ENCODE data around the gene VENTX. TPM values are rescaled to one million over a fixed set of nuclear protein-coding genes. Genes with fewer than 3 reads are reported as not detected.

VENTX gene
- total RNA-seq, 1 donor from 2014 or later = not detected

GRCh38 chr10:133201948-133202725, 35.5 kb upstream of the VENTX start:
- H3K27me3 ChIP-seq (ENCODE audit: control insufficient read depth in 3 of 3, insufficient read depth in 3 of 3, low read length in 3 of 3) = peaks cover 0 to 20% (median 9%) of the 10 kb centered on the region in 3 donors

GRCh38 chr10:133202778-133203651, 34.6 kb upstream of the VENTX start:
- Histone ChIP-seq H3K27ac (ENCODE audit: low read depth, low read length) (no peak overlapping the region), H3K9ac (ENCODE audit: low read depth in 1 of 3, low read length in 3 of 3) (no peak overlapping the region), H3K36me3 (ENCODE audit: control insufficient read depth in 3 of 3, insufficient read depth in 3 of 3, low read length in 3 of 3) (no peaks in the 10 kb centered on the region), H3K27me3 (ENCODE audit: control insufficient read depth in 3 of 3, insufficient read depth in 3 of 3, low read length in 3 of 3) (peaks cover 0 to 23% (median 9%) of the 10 kb centered on the region in 3 donors), H3K9me3 (ENCODE audit: control insufficient read depth in 3 of 3, low read length in 3 of 3) (no peaks in the 10 kb centered on the region), H3K4me1 (ENCODE audit: control insufficient read depth in 3 of 3, insufficient read depth in 3 of 3, low read length in 3 of 3) (no peaks in the 10 kb centered on the region), H3K4me3 (ENCODE audit: low read length in 3 of 3) (no peak overlapping the region)

More at GRCh38 chr10:133201948-133202725, 35.5 kb upstream of the VENTX start:
- Histone ChIP-seq H3K9ac (ENCODE audit: low read depth in 1 of 3, low read length in 3 of 3) (no peak overlapping the region), H3K4me3 (ENCODE audit: low read length in 3 of 3) (no peak overlapping the region), H3K9me3 (ENCODE audit: control insufficient read depth in 3 of 3, low read length in 3 of 3) (no peaks in the 10 kb centered on the region), H3K4me1 (ENCODE audit: control insufficient read depth in 3 of 3, insufficient read depth in 3 of 3, low read length in 3 of 3) (no peaks in the 10 kb centered on the region), H3K36me3 (ENCODE audit: control insufficient read depth in 3 of 3, insufficient read depth in 3 of 3, low read length in 3 of 3) (no peaks in the 10 kb centered on the region), H3K27ac (ENCODE audit: low read depth, low read length) (no peak overlapping the region)

- H3K36me3 ChIP-seq (ENCODE audit: control insufficient read depth in 3 of 3, insufficient read depth in 3 of 3, low read length in 3 of 3) = no peaks in the 10 kb centered on the region
Measured at GRCh38 chr10:133203652-133204195, 33.9 kb upstream of the VENTX start.

GRCh38 chr10:133204226-133205015, 33.2 kb upstream of the VENTX start:
- peaks cover 5 to 27% (median 11%) of the 10 kb centered on the region in 3 donors for H3K27me3 ChIP-seq (ENCODE audit: control insufficient read depth in 3 of 3, insufficient read depth in 3 of 3, low read length in 3 of 3)
- H3K36me3 ChIP-seq (ENCODE audit: control insufficient read depth in 3 of 3, insufficient read depth in 3 of 3, low read length in 3 of 3) = no peaks in the 10 kb centered on the region
- H3K27ac ChIP-seq (ENCODE audit: low read depth, low read length) = no peak overlapping the region
- H3K4me1 ChIP-seq (ENCODE audit: control insufficient read depth in 3 of 3, insufficient read depth in 3 of 3, low read length in 3 of 3) = no peaks in the 10 kb centered on the region
- H3K9ac ChIP-seq (ENCODE audit: low read depth in 1 of 3, low read length in 3 of 3) = no peak overlapping the region
- H3K9me3 ChIP-seq (ENCODE audit: control insufficient read depth in 3 of 3, low read length in 3 of 3) = no peaks in the 10 kb centered on the region
- no peak overlapping the region for H3K4me3 ChIP-seq (ENCODE audit: low read length in 3 of 3)

More at GRCh38 chr10:133203652-133204195, 33.9 kb upstream of the VENTX start:
- no peak overlapping the region for H3K27ac ChIP-seq (ENCODE audit: low read depth, low read length)
- no peaks in the 10 kb centered on the region for H3K9me3 ChIP-seq (ENCODE audit: control insufficient read depth in 3 of 3, low read length in 3 of 3)
- H3K4me1 ChIP-seq (ENCODE audit: control insufficient read depth in 3 of 3, insufficient read depth in 3 of 3, low read length in 3 of 3) = no peaks in the 10 kb centered on the region
- H3K9ac ChIP-seq (ENCODE audit: low read depth in 1 of 3, low read length in 3 of 3) = no peak overlapping the region
- no peak overlapping the region for H3K4me3 ChIP-seq (ENCODE audit: low read length in 3 of 3)
- peaks cover 0 to 24% (median 9%) of the 10 kb centered on the region in 3 donors for H3K27me3 ChIP-seq (ENCODE audit: control insufficient read depth in 3 of 3, insufficient read depth in 3 of 3, low read length in 3 of 3)

- Histone ChIP-seq H3K4me1 (ENCODE audit: control insufficient read depth in 3 of 3, insufficient read depth in 3 of 3, low read length in 3 of 3) (no peaks in the 10 kb centered on the region), H3K36me3 (ENCODE audit: control insufficient read depth in 3 of 3, insufficient read depth in 3 of 3, low read length in 3 of 3) (no peaks in the 10 kb centered on the region), H3K27ac (ENCODE audit: low read depth, low read length) (no peak overlapping the region), H3K27me3 (ENCODE audit: control insufficient read depth in 3 of 3, insufficient read depth in 3 of 3, low read length in 3 of 3) (peaks cover 6 to 27% (median 11%) of the 10 kb centered on the region in 3 donors), H3K9ac (ENCODE audit: low read depth in 1 of 3, low read length in 3 of 3) (no peak overlapping the region), H3K9me3 (ENCODE audit: control insufficient read depth in 3 of 3, low read length in 3 of 3) (no peaks in the 10 kb centered on the region), H3K4me3 (ENCODE audit: low read length in 3 of 3) (no peak overlapping the region)
Measured at GRCh38 chr10:133205146-133205545, 32.5 kb upstream of the VENTX start.

GRCh38 chr10:133206356-133207040, 31.2 kb upstream of the VENTX start:
- no peaks in the 10 kb centered on the region for H3K9me3 ChIP-seq (ENCODE audit: control insufficient read depth in 3 of 3, low read length in 3 of 3)
- H3K9ac ChIP-seq (ENCODE audit: low read depth in 1 of 3, low read length in 3 of 3) = no peak overlapping the region
- no peak overlapping the region for H3K4me3 ChIP-seq (ENCODE audit: low read length in 3 of 3)
- peaks cover 6 to 28% (median 10%) of the 10 kb centered on the region in 3 donors for H3K27me3 ChIP-seq (ENCODE audit: control insufficient read depth in 3 of 3, insufficient read depth in 3 of 3, low read length in 3 of 3)
- H3K27ac ChIP-seq (ENCODE audit: low read depth, low read length) = no peak overlapping the region
- H3K36me3 ChIP-seq (ENCODE audit: control insufficient read depth in 3 of 3, insufficient read depth in 3 of 3, low read length in 3 of 3) = no peaks in the 10 kb centered on the region
- no peaks in the 10 kb centered on the region for H3K4me1 ChIP-seq (ENCODE audit: control insufficient read depth in 3 of 3, insufficient read depth in 3 of 3, low read length in 3 of 3)

GRCh38 chr10:133207041-133207600, 30.5 kb upstream of the VENTX start:
- H3K4me3 ChIP-seq (ENCODE audit: low read length in 3 of 3) = no peak overlapping the region
- no peak overlapping the region for H3K27ac ChIP-seq (ENCODE audit: low read depth, low read length)

GRCh38 chr10:133207627-133208026, 30.0 kb upstream of the VENTX start:
- Histone ChIP-seq H3K4me3 (ENCODE audit: low read length in 3 of 3) (no peak overlapping the region), H3K36me3 (ENCODE audit: control insufficient read depth in 3 of 3, insufficient read depth in 3 of 3, low read length in 3 of 3) (no peaks in the 10 kb centered on the region), H3K9ac (ENCODE audit: low read depth in 1 of 3, low read length in 3 of 3) (no peak overlapping the region), H3K4me1 (ENCODE audit: control insufficient read depth in 3 of 3, insufficient read depth in 3 of 3, low read length in 3 of 3) (no peaks in the 10 kb centered on the region), H3K27me3 (ENCODE audit: control insufficient read depth in 3 of 3, insufficient read depth in 3 of 3, low read length in 3 of 3) (peaks cover 13 to 32% (median 16%) of the 10 kb centered on the region in 3 donors), H3K27ac (ENCODE audit: low read depth, low read length) (no peak overlapping the region), H3K9me3 (ENCODE audit: control insufficient read depth in 3 of 3, low read length in 3 of 3) (no peaks in the 10 kb centered on the region)

More at GRCh38 chr10:133207041-133207600, 30.5 kb upstream of the VENTX start:
- Histone ChIP-seq H3K36me3 (ENCODE audit: control insufficient read depth in 3 of 3, insufficient read depth in 3 of 3, low read length in 3 of 3) (no peaks in the 10 kb centered on the region), H3K27me3 (ENCODE audit: control insufficient read depth in 3 of 3, insufficient read depth in 3 of 3, low read length in 3 of 3) (peaks cover 11 to 30% (median 11%) of the 10 kb centered on the region in 3 donors), H3K9ac (ENCODE audit: low read depth in 1 of 3, low read length in 3 of 3) (no peak overlapping the region), H3K9me3 (ENCODE audit: control insufficient read depth in 3 of 3, low read length in 3 of 3) (no peaks in the 10 kb centered on the region), H3K4me1 (ENCODE audit: control insufficient read depth in 3 of 3, insufficient read depth in 3 of 3, low read length in 3 of 3) (no peaks in the 10 kb centered on the region)

GRCh38 chr10:133208466-133208865, 29.2 kb upstream of the VENTX start:
- Histone ChIP-seq H3K4me1 (ENCODE audit: control insufficient read depth in 3 of 3, insufficient read depth in 3 of 3, low read length in 3 of 3) (no peaks in the 10 kb centered on the region), H3K27me3 (ENCODE audit: control insufficient read depth in 3 of 3, insufficient read depth in 3 of 3, low read length in 3 of 3) (peaks cover 13 to 32% (median 23%) of the 10 kb centered on the region in 3 donors), H3K36me3 (ENCODE audit: control insufficient read depth in 3 of 3, insufficient read depth in 3 of 3, low read length in 3 of 3) (no peaks in the 10 kb centered on the region), H3K4me3 (ENCODE audit: low read length in 3 of 3) (no peak overlapping the region), H3K27ac (ENCODE audit: low read depth, low read length) (no peak overlapping the region), H3K9me3 (ENCODE audit: control insufficient read depth in 3 of 3, low read length in 3 of 3) (no peaks in the 10 kb centered on the region), H3K9ac (ENCODE audit: low read depth in 1 of 3, low read length in 3 of 3) (no peak overlapping the region)

Measured in skeletal muscle tissue (tissue), 4 donors.